ENCODE data around the gene IMPA2. TPM values are rescaled to one million over a fixed set of nuclear protein-coding genes. Genes with fewer than 3 reads are reported as not detected.

Gene IMPA2
- total and polyA plus RNA-seq, 11 donors = 18.1 to 73.0 (median 40.8) TPM

GRCh38 chr18:11999429-11999828 is 18.1 kb downstream of the IMPA2 start:
- no peaks in the 10 kb centered on the region for H3K9me3 ChIP-seq
- no peaks in the 10 kb centered on the region for H3K27me3 ChIP-seq
- intact Hi-C loops (cut with DNase I) = loop anchor here in 6 of 10 donors (5.0 to 10.0 kb wide), 3 partner anchors 38 to 267 kb away; no protein-coding TSS in a partner anchor
- TF ChIP-seq CTCF (IDR thresholded peaks at IDR 0.05) (no peak), POLR2A (IDR thresholded peaks at IDR 0.05) (no peak)
- H3K27ac ChIP-seq = peak overlapping the region in 1 of 12 donors; percentile 12
- peaks cover 0 to 40% (median 21%) of the 10 kb centered on the region in 12 donors for H3K4me1 ChIP-seq
- no peak overlapping the region for H3K4me3 ChIP-seq
- peaks cover 0 to 26% (median 16%) of the 10 kb centered on the region in 9 donors for H3K36me3 ChIP-seq
- DNase-seq (no peak), ATAC-seq (no peak)
- WGBS, 4 donors = 63 to 84% (median 73%) methylated on average over 7 of the region's 7 CpGs

GRCh38 chr18:12000072-12000659 is 18.9 kb downstream of the IMPA2 start:
- no peak overlapping the region for H3K4me3 ChIP-seq
- H3K9me3 ChIP-seq = no peaks in the 10 kb centered on the region
- H3K4me1 ChIP-seq = peaks cover 0 to 32% (median 16%) of the 10 kb centered on the region in 12 donors
- peaks cover 0 to 29% (median 18%) of the 10 kb centered on the region in 9 donors for H3K36me3 ChIP-seq
- H3K27me3 ChIP-seq = no peaks in the 10 kb centered on the region
- ATAC-seq (no peak), DNase-seq (no peak)
- TF ChIP-seq CTCF (IDR thresholded peaks at IDR 0.05) = no peak
- TF ChIP-seq POLR2A (IDR thresholded peaks at IDR 0.05) = no peak
- 86 to 90% (median 88%) methylated on average over 5 of the region's 5 CpGs for WGBS, 4 donors
- H3K27ac ChIP-seq = no peak overlapping the region
- intact Hi-C loops (cut with DNase I) = loop anchor here in 1 of 10 donors (10.0 kb wide), 1 partner anchor 265 kb away; no protein-coding TSS in a partner anchor

- DNase-seq = no peak
- Histone ChIP-seq H3K4me3 (no peak overlapping the region), H3K4me1 (peaks cover 0 to 24% (median 5%) of the 10 kb centered on the region in 12 donors), H3K9me3 (no peaks in the 10 kb centered on the region), H3K27ac (no peak overlapping the region), H3K27me3 (no peaks in the 10 kb centered on the region), H3K36me3 (peaks cover 0 to 37% (median 25%) of the 10 kb centered on the region in 9 donors)
- TF ChIP-seq CTCF (IDR thresholded peaks at IDR 0.05) = no peak
- no peak for TF ChIP-seq POLR2A (IDR thresholded peaks at IDR 0.05)
- intact Hi-C loops (cut with DNase I) = loop anchor here in 1 of 10 donors (10.0 kb wide), 1 partner anchor 267 kb away; no protein-coding TSS in a partner anchor
- 93 to 97% (median 96%) methylated on average over 5 of the region's 5 CpGs for WGBS, 4 donors
- no peak for ATAC-seq
Observed at GRCh38 chr18:12001421-12001820, 20.1 kb downstream of the IMPA2 start.

- Histone ChIP-seq H3K27me3 (no peaks in the 10 kb centered on the region), H3K4me3 (no peak overlapping the region), H3K9me3 (no peaks in the 10 kb centered on the region), H3K4me1 (peaks cover 0 to 8% (median under 1%) of the 10 kb centered on the region in 12 donors), H3K27ac (peak overlapping the region in 4 of 12 donors; percentile 1 to 50 (median 36)), H3K36me3 (peaks cover 0 to 47% (median 25%) of the 10 kb centered on the region in 9 donors)
- intact Hi-C loops (cut with DNase I) = loop anchor here in 1 of 10 donors (10.0 kb wide), 1 partner anchor 269 kb away; no protein-coding TSS in a partner anchor
- 83 to 100% (median 89%) methylated on average over 1 of the region's 1 CpG for WGBS, 4 donors
- TF ChIP-seq CTCF (IDR thresholded peaks at IDR 0.05) (no peak), POLR2A (IDR thresholded peaks at IDR 0.05) (no peak)
- DNase-seq (peak in 2 of 5 donors; percentile 63 to 74), ATAC-seq (peak in 3 of 4 donors; percentile 43 to 69 (median 46))
Observed at GRCh38 chr18:12003894-12004293, 22.6 kb downstream of the IMPA2 start.
